ENCODE measurements around the gene UQCC3. TPM values are rescaled to one million over a fixed set of nuclear protein-coding genes. Genes with fewer than 3 reads are reported as not detected.

Gene UQCC3
- total RNA-seq, 2 donors from 2014 or later = 9.2 to 11.1 TPM

GRCh38 chr11:62645946-62646824 lies 25.3 kb upstream of the UQCC3 start, which contains the start of gene GANAB:
Gene GANAB, minus strand, starts transcription at chr11:62646613. Its CDS starts 14 bp downstream, at chr11:62646599.
- Histone ChIP-seq H3K9me3 (ENCODE audit: control insufficient read depth, low read length) (no peaks in the 10 kb centered on the region), H3K27me3 (ENCODE audit: control insufficient read depth, insufficient read depth, low read length, poor library complexity, severe bottlenecking) (no peaks in the 10 kb centered on the region), H3K27ac (ENCODE audit: low read depth, low read length) (peak within 1 kb of the TSS; percentile 95), H3K4me1 (ENCODE audit: control insufficient read depth, insufficient read depth, low read length) (no peaks in the 10 kb centered on the region), H3K36me3 (ENCODE audit: control insufficient read depth, insufficient read depth, low read length) (peaks cover 48% of the 10 kb centered on the region), H3K4me3 (ENCODE audit: low read length) (peak within 1 kb of the TSS; percentile 96), H3K9ac (ENCODE audit: extremely low read depth, low read length, poor library complexity, severe bottlenecking) (peak within 1 kb of the TSS; percentile 99)
- 1% methylated on average over 34 to 73 of the region's 73 CpGs for WGBS, 2 experiments (ENCODE audit: insufficient coverage in 1 of 2, insufficient read length in 1 of 2)
- Mint-ChIP-seq H3K36me3 (ENCODE audit: low read depth) (peaks cover 39% of the 10 kb centered on the region), H3K27ac (peak within 1 kb of the TSS; percentile 98), H3K27me3 (ENCODE audit: insufficient read depth) (no peaks in the 10 kb centered on the region), H3K4me3 (peak within 1 kb of the TSS; percentile 96), H3K4me1 (peaks cover 2% of the 10 kb centered on the region), H3K9me3 (no peaks in the 10 kb centered on the region)
- TF ChIP-seq CTCF (conservative IDR thresholded peaks at IDR 0.05) = peak; percentile 17
- peak; percentile 100 for DNase-seq

- Mint-ChIP-seq H3K27me3 (ENCODE audit: insufficient read depth) (no peaks in the 10 kb centered on the region), H3K9me3 (no peaks in the 10 kb centered on the region), H3K36me3 (ENCODE audit: low read depth) (peaks cover 36% of the 10 kb centered on the region), H3K4me3 (peak overlapping the region; percentile 96), H3K4me1 (peaks cover 2% of the 10 kb centered on the region), H3K27ac (peak overlapping the region; percentile 98)
- WGBS, 2 experiments (ENCODE audit: insufficient coverage in 1 of 2, insufficient read length in 1 of 2) = 78 to 79% methylated on average over 18 to 32 of the region's 32 CpGs
- H3K4me3 ChIP-seq (ENCODE audit: low read length) = no peak overlapping the region
- no peaks in the 10 kb centered on the region for H3K9me3 ChIP-seq (ENCODE audit: control insufficient read depth, low read length)
- H3K4me1 ChIP-seq (ENCODE audit: control insufficient read depth, insufficient read depth, low read length) = no peaks in the 10 kb centered on the region
- H3K36me3 ChIP-seq (ENCODE audit: control insufficient read depth, insufficient read depth, low read length) = peaks cover 45% of the 10 kb centered on the region
- peak; percentile 57 for DNase-seq
- H3K9ac ChIP-seq (ENCODE audit: extremely low read depth, low read length, poor library complexity, severe bottlenecking) = no peak overlapping the region
- no peaks in the 10 kb centered on the region for H3K27me3 ChIP-seq (ENCODE audit: control insufficient read depth, insufficient read depth, low read length, poor library complexity, severe bottlenecking)
- H3K27ac ChIP-seq (ENCODE audit: low read depth, low read length) = no peak overlapping the region
- TF ChIP-seq CTCF (conservative IDR thresholded peaks at IDR 0.05) = no peak
Measured at GRCh38 chr11:62646825-62647608, 24.5 kb upstream of the UQCC3 start.

GRCh38 chr11:62647609-62648005 lies 23.9 kb upstream of the UQCC3 start:
- Mint-ChIP-seq H3K9me3 (no peaks in the 10 kb centered on the region), H3K27ac (no peak overlapping the region), H3K4me1 (peaks cover 6% of the 10 kb centered on the region), H3K36me3 (ENCODE audit: low read depth) (peaks cover 34% of the 10 kb centered on the region), H3K27me3 (ENCODE audit: insufficient read depth) (no peaks in the 10 kb centered on the region), H3K4me3 (no peak overlapping the region)
- Histone ChIP-seq H3K27me3 (ENCODE audit: control insufficient read depth, insufficient read depth, low read length, poor library complexity, severe bottlenecking) (no peaks in the 10 kb centered on the region), H3K36me3 (ENCODE audit: control insufficient read depth, insufficient read depth, low read length) (peaks cover 43% of the 10 kb centered on the region), H3K9ac (ENCODE audit: extremely low read depth, low read length, poor library complexity, severe bottlenecking) (no peak overlapping the region), H3K9me3 (ENCODE audit: control insufficient read depth, low read length) (no peaks in the 10 kb centered on the region), H3K27ac (ENCODE audit: low read depth, low read length) (no peak overlapping the region), H3K4me3 (ENCODE audit: low read length) (no peak overlapping the region), H3K4me1 (ENCODE audit: control insufficient read depth, insufficient read depth, low read length) (no peaks in the 10 kb centered on the region)
- 95 to 98% methylated on average over 5 to 6 of the region's 6 CpGs for WGBS, 2 experiments (ENCODE audit: insufficient coverage in 1 of 2, insufficient read length in 1 of 2)
- DNase-seq = no peak
- no peak for TF ChIP-seq CTCF (conservative IDR thresholded peaks at IDR 0.05)

All from endodermal cell (in vitro differentiated cells).